ENCODE results near the gene PARD3. TPM values are rescaled to one million over a fixed set of nuclear protein-coding genes. Genes with fewer than 3 reads are reported as not detected.

The PARD3 gene
- total RNA-seq, 2 donors from 2014 or later = 31.6 to 41.6 TPM

GRCh38 chr10:34426041-34426440 is 389.1 kb downstream of the PARD3 start:
- Histone ChIP-seq H3K9me3 (no peaks in the 10 kb centered on the region), H3K27me3 (no peaks in the 10 kb centered on the region), H3K4me3 (no peak overlapping the region), H3K4me1 (no peaks in the 10 kb centered on the region), H3K36me3 (no peaks in the 10 kb centered on the region), H3K27ac (no peak overlapping the region)
- DNase-seq (ENCODE audit: low spot score) = no peak
- TF ChIP-seq, protein P1, sequence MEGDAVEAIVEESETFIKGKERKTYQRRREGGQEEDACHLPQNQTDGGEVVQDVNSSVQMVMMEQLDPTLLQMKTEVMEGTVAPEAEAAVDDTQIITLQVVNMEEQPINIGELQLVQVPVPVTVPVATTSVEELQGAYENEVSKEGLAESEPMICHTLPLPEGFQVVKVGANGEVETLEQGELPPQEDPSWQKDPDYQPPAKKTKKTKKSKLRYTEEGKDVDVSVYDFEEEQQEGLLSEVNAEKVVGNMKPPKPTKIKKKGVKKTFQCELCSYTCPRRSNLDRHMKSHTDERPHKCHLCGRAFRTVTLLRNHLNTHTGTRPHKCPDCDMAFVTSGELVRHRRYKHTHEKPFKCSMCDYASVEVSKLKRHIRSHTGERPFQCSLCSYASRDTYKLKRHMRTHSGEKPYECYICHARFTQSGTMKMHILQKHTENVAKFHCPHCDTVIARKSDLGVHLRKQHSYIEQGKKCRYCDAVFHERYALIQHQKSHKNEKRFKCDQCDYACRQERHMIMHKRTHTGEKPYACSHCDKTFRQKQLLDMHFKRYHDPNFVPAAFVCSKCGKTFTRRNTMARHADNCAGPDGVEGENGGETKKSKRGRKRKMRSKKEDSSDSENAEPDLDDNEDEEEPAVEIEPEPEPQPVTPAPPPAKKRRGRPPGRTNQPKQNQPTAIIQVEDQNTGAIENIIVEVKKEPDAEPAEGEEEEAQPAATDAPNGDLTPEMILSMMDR (IDR thresholded peaks at IDR 0.05) = no peak

GRCh38 chr10:34423673-34424625 is 391.1 kb downstream of the PARD3 start:
- H3K4me3 ChIP-seq = no peak overlapping the region
- H3K27me3 ChIP-seq = no peaks in the 10 kb centered on the region
- H3K4me1 ChIP-seq = no peaks in the 10 kb centered on the region
- no peak for DNase-seq (ENCODE audit: low spot score)
- TF ChIP-seq, protein P1 (IDR thresholded peaks at IDR 0.05) = no peak
- no peaks in the 10 kb centered on the region for H3K9me3 ChIP-seq
- H3K27ac ChIP-seq = no peak overlapping the region
- no peaks in the 10 kb centered on the region for H3K36me3 ChIP-seq

- Histone ChIP-seq H3K9me3 (no peaks in the 10 kb centered on the region), H3K27ac (no peak overlapping the region), H3K4me3 (no peak overlapping the region), H3K4me1 (no peaks in the 10 kb centered on the region), H3K36me3 (no peaks in the 10 kb centered on the region), H3K27me3 (no peaks in the 10 kb centered on the region)
- no peak for DNase-seq (ENCODE audit: low spot score)
- TF ChIP-seq, protein P1 (IDR thresholded peaks at IDR 0.05) = no peak
These were observed 394.3 kb downstream of the PARD3 start for GRCh38 chr10:34420795-34421194.

DNA sequence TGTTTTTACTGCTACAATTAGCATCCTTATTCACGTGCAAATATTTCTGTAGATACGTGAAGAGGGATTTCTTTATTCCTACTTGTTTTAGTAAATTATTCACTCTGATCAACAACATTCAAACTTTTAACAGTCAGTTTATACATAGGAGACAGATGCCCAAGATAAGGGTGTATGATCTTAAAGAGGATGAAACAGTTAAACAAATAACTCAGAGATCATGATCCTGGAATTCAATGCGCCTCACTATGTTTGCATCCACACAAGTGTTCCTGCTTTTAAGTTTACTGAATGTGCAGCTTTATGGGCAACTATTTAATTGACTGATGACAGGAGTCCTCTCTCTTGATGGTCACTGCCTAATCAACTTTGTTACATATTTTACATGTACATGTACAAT is 394.8 kb downstream of the PARD3 start:
- Histone ChIP-seq H3K27me3 (no peaks in the 10 kb centered on the region), H3K4me3 (no peak overlapping the region), H3K9me3 (no peaks in the 10 kb centered on the region), H3K27ac (no peak overlapping the region), H3K4me1 (no peaks in the 10 kb centered on the region), H3K36me3 (no peaks in the 10 kb centered on the region)
- TF ChIP-seq, protein P1 (IDR thresholded peaks at IDR 0.05) = no peak
- no peak for DNase-seq (ENCODE audit: low spot score)

DNA sequence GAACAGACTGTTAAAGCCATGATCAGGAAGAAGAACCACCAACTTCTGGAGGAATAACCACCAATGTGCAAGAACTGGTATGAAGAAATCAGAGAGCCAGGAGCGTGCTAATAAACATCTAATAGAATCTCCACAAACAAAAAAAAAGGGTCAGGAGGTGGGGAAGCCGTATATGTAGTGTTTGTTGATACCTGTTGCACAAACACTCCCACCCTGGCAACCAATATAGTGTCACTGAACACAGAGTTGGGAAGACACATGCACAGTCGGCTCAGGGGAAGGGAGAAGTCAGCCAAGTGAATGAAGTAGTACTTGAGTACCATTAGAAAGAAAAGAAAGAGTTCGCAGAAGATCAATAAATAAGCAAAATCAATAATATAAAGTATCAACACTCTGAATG is 400.1 kb downstream of the PARD3 start:
- Histone ChIP-seq H3K36me3 (no peaks in the 10 kb centered on the region), H3K4me1 (no peaks in the 10 kb centered on the region), H3K27me3 (no peaks in the 10 kb centered on the region), H3K9me3 (no peaks in the 10 kb centered on the region), H3K27ac (no peak overlapping the region), H3K4me3 (no peak overlapping the region)
- DNase-seq (ENCODE audit: low spot score) = no peak
- TF ChIP-seq, protein P1 (IDR thresholded peaks at IDR 0.05) = no peak
